Measurements from ENCODE around the gene KRT2.

KRT2 gene

DNA sequence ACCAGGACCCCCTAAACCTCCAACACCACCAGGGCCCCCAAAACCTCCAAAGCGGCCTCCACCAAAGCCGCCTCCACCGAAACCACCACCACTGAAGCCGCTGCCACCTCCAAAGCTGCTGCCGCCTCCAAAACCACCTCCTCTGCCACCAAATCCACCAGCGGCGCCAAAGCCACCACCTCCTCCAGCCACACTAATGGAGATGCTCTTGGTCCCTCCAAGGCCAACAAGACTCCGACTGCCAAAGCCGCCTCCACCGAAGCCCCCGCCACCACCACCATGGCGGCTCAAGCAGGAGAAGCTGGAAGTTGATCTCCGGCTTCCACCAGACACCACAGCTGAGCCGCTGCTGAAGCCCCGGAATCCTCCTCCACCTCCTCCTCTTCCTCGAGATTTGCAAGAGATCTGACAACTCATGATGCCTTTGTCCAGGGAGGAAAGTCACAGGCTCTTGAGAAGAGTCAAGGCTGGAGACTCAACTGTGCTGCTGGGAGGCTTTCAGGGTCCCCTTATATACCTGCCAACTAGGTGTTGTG, at the start of gene KRT2:
TSS of gene KRT2 (minus strand) at position 486 of the 536 bp plus-strand sequence. CDS start at position 417, 69 bp downstream.
- DNase-seq (ENCODE audit: low read depth): no peak

DNA sequence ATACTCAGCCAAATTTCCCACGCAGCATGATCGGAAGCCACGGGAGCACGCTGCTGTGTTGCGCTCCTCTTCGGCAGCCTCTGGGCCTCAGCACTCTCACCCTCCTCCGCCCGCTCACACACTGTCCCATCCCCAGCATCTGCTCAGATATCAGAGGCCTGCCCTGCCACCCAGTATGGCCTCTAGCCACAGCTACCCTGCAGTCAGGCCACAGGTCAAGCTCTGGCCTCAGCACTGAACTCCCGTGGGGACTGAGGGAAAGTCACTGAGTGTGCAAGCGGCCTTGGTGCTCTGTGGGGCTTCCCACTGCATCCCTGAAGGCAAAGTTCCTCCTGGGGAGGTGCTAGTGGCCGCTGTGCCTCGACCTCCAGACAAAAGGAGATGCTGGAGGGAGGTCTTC, 49.3 kb upstream of the KRT2 start:
- DNase-seq (ENCODE audit: low read depth): no peak

DNA sequence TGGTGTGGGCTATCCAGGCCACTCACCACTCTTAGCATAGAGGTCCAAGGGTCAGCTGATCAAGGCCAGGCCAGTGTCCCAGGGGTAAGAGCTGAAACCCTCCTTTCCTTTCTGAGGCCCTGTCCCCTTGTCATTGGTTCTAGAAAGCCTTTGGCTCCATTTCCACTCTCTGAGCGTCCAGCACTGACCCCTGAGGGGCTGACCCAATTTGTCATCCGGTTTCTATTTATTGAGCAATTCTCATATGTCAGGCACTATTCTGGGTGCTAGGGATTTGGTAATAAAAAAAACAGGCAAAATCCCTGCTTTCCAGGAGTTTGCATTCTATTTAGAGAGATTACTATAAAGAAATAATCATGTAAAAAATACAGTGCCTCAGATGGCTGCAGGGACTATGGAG, 47.9 kb upstream of the KRT2 start:
- DNase-seq (ENCODE audit: low read depth): no peak

DNA sequence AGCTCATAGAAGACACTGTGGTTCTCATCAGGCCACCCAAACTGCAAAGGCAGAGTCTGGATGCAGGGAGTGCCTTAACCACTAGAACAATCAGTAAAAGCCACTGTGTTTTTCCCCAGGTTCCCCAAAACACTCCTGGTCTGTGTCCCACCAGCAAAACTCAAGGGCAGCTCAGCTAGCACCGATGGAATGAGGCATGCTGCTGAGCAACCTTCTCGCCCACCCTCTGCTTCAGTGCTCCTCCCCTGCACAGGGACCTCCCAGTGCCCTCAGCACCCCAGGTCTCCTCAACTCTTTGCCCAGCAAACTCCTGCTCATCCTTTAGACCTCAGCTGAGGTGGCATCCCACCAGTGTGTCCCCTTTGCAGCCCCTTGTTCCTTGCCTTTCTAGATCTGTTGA, 47.4 kb upstream of the KRT2 start:
- DNase-seq (ENCODE audit: low read depth): no peak

DNA sequence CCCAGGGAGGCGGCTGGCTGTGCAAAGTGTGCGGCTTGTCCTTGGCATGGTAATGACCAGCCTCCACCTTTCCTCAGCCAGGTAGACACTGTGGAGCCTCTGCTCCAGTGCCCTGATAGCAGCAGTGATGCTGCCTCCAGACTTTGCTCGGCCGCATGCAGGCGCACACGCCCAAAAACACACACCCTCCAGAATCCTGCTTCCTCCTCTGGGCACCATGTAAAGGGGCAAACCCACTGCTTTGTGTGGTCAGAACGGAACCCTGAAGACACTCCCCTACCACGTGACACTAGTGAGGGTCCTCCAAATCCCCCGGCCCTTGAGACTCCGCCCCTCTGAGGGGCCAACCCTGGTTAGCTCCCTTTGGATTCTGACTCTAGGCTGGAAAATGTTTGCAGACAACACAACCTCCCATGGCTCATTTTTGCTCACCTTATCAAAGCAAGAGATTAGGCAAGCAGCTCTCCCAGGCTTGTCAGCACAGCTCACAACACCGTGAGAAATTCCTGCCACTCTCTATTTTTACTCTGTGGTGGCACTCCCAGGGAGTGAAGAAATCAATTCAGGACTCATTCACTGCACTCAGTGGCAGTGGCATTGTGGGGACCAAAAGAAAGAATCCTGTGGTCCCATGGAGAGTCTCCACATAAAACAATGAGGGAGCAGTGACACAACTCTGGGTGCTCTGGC, 46.8 kb upstream of the KRT2 start:
- no peak for DNase-seq (ENCODE audit: low read depth)

DNA sequence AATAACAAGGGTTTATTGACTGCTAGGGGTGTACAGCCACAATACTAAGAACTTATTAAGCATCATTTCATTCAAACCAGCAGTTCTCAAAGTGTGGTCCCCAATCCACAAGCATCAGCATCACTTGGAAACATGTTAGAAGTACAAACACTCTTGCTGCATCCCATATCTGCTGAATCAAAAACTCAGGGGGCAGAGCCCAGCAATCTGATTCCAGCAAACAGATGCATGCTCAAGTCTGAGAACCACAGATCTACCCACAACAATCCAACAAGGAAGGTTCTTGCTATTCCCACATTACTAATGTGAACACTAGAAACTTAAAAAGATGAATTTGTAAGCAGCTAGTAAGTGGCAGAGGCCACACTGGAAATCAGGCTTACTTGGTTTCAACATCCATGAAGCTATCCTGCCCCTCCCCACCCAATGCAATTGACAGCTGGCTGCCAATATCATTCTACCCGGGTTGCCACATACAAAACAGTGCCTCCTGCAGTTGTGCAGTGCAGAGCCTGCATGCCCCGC, 45.1 kb upstream of the KRT2 start:
- no peak for DNase-seq (ENCODE audit: low read depth)

DNA sequence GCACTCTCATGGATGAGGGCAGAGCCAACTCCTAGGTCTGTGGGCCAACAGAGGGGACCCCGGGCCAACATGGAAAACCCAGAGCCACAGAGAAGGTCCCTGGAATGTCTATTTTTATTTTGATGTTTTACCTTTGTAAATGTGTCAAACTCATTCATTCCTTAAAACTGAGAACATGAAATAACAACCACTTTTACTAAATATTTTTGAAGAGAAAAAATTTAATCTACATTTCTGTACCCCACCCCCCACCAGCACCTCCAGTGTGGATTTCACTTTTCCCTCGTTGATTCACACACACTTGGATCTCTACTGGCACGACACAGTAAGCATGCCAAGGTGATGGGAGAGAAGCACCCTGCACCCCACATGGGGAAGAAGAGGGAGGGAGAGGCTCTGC, 44.6 kb upstream of the KRT2 start:
- no peak for DNase-seq (ENCODE audit: low read depth)

DNA sequence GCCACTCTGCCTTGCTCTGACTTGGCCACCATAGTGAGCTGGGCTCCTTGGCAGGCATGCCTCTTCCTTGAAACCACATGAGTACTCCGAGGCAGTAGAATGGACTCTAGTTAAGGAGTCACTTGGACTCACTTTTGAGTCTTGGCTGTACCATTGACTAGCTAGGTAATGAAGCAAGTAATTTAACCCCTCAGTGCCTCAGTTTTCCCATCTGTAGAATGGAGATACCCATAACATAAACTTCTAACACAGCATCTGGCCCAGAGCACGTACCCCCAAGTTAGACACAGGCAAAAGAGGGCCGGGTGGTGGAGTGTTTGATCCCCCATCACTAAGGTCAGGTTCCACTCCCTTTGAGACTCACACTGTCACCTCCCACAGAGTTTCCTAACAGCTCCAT, 43.0 kb upstream of the KRT2 start:
- no peak for DNase-seq (ENCODE audit: low read depth)

DNA sequence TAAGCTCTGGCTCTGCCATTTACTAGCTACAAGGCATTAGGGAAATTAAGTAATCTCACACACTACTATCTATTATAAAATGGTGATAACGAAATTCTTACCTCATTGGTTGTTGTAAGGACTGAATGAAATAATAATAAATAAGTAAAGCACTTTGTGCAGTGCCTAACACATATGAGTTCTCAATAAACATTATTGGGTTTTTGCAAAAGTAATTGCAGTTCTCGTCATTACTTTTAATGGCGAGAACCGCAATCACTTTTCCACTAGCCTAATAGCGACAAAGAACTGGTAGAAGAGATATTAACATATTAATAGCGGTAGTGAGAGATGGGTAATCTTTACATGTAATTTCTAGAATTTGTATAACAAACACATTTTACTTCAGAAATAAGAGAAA, 42.1 kb upstream of the KRT2 start:
- DNase-seq (ENCODE audit: low read depth): no peak

DNA sequence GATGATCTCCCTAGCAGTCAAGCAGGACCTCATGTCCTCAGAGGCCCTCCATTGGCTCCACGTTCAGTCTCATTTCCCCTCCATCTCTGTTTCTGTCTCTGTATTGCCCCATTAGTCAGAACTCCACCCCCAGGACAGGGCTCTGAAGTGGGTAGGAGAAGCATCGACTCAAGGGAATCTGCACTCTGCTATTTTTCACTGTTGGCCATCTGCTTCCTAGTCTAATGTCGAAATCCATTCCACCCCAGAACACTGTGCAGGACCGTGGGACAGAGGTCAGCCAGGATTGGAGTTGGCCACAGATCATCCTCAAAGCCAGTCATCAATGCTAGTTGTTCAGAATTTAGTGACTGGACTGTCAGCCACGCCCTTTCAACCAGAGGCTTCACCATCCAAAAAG, 41.2 kb upstream of the KRT2 start:
- no peak for DNase-seq (ENCODE audit: low read depth)

DNA sequence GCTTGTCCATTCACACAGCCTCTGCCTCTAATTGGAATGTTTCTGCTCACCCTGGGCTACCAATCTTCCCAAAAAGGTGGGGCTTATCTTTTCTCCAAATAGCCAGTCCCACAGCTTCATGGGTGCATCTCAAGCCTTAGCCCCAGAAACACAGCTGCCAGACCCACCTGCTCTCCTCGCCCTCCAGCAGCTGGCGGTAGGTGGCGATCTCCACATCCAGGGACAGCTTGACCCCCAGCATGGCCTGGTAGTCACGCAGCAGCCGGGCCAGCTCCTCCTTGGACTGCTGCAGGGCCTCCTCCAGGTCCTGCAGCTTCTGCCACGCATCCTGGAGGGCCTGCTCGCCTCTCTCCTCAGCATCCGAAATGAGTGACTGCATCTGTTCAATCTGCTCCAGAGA, 40.2 kb upstream of the KRT2 start:
- DNase-seq (ENCODE audit: low read depth): no peak

DNA sequence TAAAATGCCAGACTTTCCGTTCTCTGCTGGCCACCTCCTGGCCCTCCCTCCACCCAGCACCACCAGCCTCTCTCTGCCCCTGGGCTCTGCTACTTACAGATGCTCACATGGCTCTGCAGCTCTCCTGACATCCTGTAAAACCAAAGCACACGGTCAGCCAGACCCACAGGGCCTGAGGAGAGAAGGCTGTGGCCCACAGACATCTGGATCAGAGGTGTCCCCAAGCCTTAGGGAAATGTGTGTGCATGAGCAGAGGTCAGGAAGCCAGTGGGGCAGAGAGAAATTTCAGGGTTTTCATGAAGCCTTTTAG, 39.8 kb upstream of the KRT2 start:
- no peak for DNase-seq (ENCODE audit: low read depth)

DNA sequence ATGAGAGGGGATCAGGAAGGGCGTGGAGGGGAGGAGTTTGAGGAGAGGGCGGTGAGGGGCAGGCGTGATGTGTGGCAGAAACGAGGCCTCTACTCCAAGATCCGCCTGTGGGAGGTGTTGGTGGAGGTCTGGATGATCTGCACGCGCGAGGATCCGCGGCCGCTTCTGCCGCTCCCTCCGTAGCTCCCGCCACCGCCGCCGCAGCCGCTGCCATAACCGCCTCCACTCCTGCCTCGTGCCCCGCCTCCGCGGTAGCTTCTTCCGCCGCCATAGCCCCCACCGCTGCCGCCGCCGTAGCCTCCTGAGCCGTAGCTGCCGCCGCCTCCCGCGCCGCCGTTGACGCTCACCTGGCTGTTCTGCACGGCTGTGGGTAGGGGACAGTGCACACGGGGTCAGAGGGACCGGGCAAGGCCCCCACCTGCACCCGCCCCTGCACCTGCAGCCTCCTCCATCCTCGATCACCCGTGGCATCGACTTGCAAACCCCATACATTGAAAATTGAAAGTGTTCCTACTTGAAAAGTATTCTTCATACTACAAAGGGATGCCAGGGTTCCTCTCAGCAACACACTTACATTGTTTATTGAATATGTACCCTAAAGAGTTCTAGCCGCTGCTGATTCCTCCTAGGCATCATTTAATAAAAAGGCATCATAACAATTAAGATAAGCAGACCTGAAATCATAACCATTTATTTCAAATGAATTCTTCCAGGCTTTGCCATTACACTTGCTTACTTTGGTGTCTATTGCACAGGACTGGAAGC, 39.2 kb upstream of the KRT2 start:
- no peak for DNase-seq (ENCODE audit: low read depth)

DNA sequence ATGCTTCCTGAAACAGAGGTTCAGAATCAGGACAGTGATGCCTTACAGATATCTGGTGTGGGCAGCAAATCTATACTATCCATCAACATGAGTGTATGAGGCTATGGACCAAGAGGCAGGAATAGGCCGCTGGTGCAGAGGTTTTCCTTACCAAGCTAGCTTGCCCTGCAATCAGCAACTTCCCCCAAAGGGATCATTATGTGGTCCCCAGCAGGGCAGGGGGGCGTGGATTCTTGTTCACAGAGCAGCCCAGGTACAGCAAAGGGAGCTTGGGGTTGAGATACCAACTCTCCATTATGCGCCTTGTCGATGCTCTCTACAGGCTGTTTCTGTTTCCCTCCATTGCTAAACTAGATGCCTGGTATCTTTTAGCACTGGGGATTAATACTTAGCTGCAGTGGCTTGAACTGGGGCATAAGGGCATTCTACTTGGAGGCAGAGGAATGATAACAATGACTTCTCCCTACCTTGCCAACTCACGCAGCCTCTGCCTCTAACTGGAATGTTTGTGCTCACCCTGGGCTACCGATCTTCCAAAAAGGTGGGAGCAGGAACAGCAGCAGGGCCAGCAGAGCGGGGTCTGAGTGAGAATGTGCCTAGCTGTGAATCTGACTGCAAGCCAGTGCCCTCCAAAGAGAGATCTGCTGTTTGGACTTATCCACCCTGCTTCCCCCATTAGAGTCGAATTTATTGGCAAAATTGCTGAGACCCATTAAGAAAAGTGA, 38.5 kb upstream of the KRT2 start:
- no peak for DNase-seq (ENCODE audit: low read depth)

DNA sequence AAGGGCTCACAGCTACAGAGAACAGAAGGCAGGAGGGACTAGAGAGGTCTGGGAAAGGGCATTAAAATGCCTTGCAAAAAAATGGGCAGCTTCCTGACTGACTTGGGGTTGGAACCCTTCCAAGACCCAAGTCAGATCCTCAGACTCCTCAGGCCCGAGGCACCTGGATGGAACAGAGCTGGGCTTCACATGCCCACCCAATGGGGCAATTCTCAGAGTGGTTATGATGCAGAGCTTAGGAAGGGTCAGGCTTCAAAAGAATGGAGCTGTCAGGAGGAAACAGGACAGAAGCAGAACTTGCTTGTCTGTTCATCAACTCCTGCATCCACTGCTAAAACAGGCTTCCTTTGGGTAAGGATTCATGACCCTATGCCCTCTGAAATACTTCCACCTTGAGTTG, 37.9 kb upstream of the KRT2 start:
- DNase-seq (ENCODE audit: low read depth): no peak

DNA sequence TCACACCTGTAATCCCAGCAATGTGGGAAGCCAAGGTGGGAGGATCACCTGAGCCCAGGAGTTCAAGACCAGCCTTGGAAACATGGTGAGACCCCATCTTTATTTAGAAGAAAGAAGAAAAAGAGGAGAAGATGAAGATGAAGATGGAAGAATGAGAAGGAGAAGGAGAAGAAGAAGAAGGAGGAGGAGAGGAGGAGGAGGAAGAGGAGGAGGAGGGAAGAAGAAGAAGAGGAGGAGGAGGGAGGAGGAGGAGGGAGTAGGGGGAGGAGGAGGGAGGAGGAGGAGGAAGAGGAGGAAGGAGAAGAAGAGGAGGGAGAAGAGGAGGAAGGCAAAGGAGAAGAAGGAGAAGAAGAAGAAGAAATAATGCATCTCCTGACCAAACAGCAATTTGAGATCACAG, 37.2 kb upstream of the KRT2 start:
- DNase-seq (ENCODE audit: low read depth): no peak

DNA sequence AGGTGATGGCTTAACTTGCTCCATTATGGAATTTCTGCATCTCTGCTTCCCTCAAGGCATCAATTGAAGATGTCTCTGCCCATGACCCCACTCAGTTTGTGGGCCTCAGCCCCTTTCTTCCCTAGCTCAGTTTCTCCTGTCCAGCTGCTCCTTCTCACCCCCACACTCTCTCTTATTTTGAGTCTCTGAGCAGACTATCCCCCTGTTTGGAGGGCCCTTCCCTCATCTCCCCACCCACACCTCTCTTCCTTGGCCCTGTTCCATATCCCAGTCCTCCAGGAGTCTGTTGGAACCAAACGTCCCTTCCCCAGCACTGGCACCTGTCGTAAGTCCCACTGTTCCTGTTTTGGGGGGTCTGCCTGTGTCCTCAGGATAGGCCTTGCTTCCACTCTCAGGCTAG, 36.5 kb upstream of the KRT2 start:
- no peak for DNase-seq (ENCODE audit: low read depth)

DNA sequence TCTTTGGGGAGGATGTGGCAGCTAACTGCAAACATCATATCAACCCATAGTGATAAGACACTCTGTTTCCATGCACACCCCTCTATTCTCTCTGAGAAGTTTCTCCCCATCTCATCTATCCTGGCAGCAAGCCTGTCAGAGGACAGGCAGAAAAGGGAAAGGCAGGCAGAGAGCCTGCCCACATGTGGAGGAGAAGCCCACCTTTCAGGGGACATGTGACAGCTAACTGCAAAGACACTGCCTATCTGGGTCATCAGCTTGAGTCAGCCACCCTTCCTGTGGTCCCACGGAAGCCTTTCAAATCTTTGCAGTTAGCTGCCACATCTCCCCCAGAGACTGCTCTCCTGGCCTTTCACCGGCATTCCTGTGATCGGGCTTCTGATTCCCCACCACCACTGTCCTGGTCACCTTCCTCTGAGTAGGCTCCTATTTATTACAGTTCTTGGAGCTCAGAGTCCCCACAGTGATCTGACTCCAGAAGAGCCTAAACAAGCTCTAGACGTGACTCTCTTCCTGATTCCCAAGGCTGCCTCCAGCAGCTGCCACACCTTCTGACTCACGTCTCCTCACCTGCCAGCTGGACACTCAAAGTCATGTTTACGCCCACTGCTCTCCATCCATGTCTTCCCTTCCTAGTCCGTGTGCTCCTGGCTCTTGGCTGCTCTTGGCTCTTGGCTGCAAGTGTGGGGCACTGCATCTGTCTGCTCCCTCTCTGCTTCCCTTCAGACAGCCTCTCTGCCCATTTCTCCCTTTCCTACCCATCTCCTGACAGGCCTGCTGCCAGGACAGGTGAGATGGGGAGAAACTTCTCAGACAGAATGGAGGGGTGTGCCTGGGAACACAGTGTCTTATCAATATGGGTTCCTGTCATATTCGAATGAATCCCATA, 35.7 kb upstream of the KRT2 start:
- DNase-seq (ENCODE audit: low read depth): no peak

DNA sequence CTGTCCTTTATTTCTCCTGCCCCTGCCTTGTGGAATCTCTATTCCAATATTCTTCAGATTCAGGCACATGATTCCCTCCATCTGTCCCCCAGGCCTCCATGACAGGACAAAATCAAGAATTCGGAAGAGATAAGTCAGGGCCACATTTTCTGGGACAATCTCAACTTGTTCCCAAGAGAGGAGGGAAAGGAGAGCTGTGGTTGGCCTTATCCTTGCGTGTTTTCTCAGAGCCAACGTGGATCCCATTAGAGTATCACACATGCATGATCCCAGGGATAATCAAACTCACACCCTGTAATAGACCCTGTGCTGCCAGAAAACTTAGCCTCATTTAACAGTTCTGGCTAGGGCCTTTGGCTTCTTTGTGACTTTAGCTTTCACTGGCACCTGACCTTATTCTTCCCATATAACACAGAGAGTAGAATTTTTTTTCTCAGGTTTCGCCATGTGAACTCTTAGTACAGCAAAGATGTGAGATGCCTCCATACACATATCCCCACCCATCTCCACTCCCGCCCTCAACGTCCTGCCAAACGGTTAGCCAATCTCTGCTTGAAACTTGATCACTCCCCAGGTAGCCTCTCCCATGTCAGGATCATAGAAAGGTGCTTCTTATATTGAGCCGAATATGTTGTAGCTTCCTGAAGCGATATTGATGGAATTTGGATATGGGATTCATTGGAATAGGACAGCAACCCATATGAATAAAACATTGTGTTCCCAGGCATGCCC, 34.9 kb upstream of the KRT2 start:
- no peak for DNase-seq (ENCODE audit: low read depth)

DNA sequence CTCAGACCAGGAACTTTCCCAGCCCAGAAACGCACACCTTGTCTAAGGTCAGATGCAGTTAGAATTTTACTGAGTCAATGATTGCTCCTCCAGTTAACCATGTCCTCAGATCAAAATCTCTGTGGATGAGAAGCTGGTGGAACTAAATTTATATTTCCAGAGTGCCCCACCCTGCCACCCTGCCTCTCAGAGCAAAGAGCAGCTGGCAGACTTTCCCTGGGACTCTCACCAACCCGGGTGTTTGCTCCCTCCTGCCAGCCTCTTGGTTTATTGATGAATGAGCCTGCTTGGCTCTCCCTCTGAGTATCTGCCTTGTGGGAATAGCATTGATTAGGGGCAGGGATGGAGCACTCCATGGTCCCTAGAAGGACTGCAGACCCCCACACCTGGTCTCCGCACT, 34.1 kb upstream of the KRT2 start:
- DNase-seq (ENCODE audit: low read depth): no peak

DNA sequence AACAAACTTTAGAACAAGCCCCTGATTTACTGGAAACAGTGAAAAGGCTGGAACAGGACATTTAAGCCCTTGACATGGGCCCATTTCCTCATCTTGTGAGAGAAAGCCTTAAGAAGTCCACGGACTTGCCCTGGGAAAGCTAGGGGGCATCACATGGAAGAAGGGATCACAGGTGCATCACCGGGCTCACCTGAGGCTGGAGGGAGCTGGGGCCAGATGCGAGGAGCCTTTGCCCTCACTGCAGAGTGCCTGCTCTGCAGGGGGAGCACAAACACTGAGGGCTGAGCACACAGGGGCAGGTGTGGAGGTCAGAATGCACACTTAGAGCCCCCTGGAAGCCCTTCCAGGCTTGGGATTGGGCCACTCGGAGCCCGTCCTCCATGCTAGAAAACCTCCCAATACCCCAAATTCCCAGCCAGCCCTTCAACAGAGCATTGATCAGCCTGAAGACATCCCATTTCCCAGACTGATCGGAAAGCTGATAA, 33.4 kb upstream of the KRT2 start:
- no peak for DNase-seq (ENCODE audit: low read depth)

All from stromal cell of bone marrow (primary cell).